GM23338 (cell line): ENCODE measurements around the gene SLC2A4RG. TPM values are rescaled to one million over a fixed set of nuclear protein-coding genes. Genes with fewer than 3 reads are reported as not detected.

ENCODE experiments used
- ATAC-seq: fragments of 200-7000 bp; cut with Tn5 transposase; 3 replicates; pipeline ENCODE4 v1.9.1; 2020
- DNase-seq: peaks from one replicate; pipeline ENCODE4 v3.0.0-alpha.2; 2015; ENCODE audit warnings: low spot score
- H2AFZ ChIP-seq: fragments of 200-600 bp; sonication (generic); 2 replicates; pipeline ENCODE4 v1.8.0; 2016; ENCODE audit warnings: antibody characterized with exemption, mild to moderate bottlenecking, moderate library complexity
- H3F3A ChIP-seq: fragments of 200-600 bp; sonication (generic); replicated peaks from 2 replicates; pipeline ENCODE4 v1.8.0; 2017; ENCODE audit warnings: antibody characterized with exemption, mixed run types, low read depth
- H3K27ac ChIP-seq: fragments of 200-600 bp; sonication (generic); 2 replicates; pipeline ENCODE4 v1.6.1; 2016; ENCODE audit warnings: low read depth
- H3K27me3 ChIP-seq: fragments of 200-600 bp; sonication (generic); 2 replicates; pipeline ENCODE4 v1.8.0; 2016; ENCODE audit warnings: mild to moderate bottlenecking, mixed run types, moderate library complexity; ENCODE audit not compliant: insufficient read depth
- H3K36me3 ChIP-seq: fragments of 200-600 bp; sonication (generic); 2 replicates; pipeline ENCODE4 v1.8.0; 2016; ENCODE audit warnings: mild to moderate bottlenecking; ENCODE audit not compliant: insufficient read depth
- H3K4me1 ChIP-seq: fragments of 200-600 bp; sonication (generic); 2 replicates; pipeline ENCODE4 v1.8.0; 2016; ENCODE audit warnings: mild to moderate bottlenecking, moderate library complexity; ENCODE audit not compliant: insufficient read depth
- H3K4me2 ChIP-seq: fragments of 200-600 bp; sonication (generic); 2 replicates; pipeline ENCODE4 v1.7.1; 2017; ENCODE audit warnings: mixed run types
- H3K4me3 ChIP-seq: fragments of 200-600 bp; sonication (generic); 2 replicates; pipeline ENCODE4 v1.6.1; 2016; ENCODE audit warnings: mixed run types
- H3K79me2 ChIP-seq: fragments of 200-600 bp; sonication (generic); replicated peaks from 2 replicates; pipeline ENCODE4 v1.8.0; 2017; ENCODE audit warnings: mild to moderate bottlenecking; ENCODE audit not compliant: insufficient read depth
- H3K9me2 ChIP-seq: fragments of 200-600 bp; sonication (generic); 2 replicates; pipeline ENCODE4 v1.8.0; 2017; ENCODE audit not compliant: insufficient read depth
- H4K20me1 ChIP-seq: fragments of 200-600 bp; sonication (generic); replicated peaks from 2 replicates; pipeline ENCODE4 v1.8.0; 2017; ENCODE audit warnings: mild to moderate bottlenecking; ENCODE audit not compliant: insufficient read depth
- H3K27ac Mint-ChIP-seq: 2 replicates; pipeline ENCODE4 v1.8.0; 2020; ENCODE audit warnings: inconsistent platforms, mild to moderate bottlenecking, moderate library complexity, mixed read lengths
- H3K27me3 Mint-ChIP-seq: 3 replicates; pipeline ENCODE4 v1.8.0; 2022; ENCODE audit warnings: low read depth, mild to moderate bottlenecking, moderate library complexity, mixed read lengths, inconsistent platforms; ENCODE audit not compliant: insufficient read depth, poor library complexity
- H3K36me3 Mint-ChIP-seq: 3 replicates; pipeline ENCODE4 v1.8.0; 2021; ENCODE audit warnings: low read depth, mild to moderate bottlenecking, inconsistent platforms, moderate library complexity, mixed read lengths
- H3K4me1 Mint-ChIP-seq: 3 replicates; pipeline ENCODE4 v1.8.0; 2020; ENCODE audit warnings: mild to moderate bottlenecking, inconsistent platforms, mixed read lengths
- H3K4me3 Mint-ChIP-seq: 3 replicates; pipeline ENCODE4 v1.8.0; 2021; ENCODE audit warnings: moderate library complexity, mild to moderate bottlenecking, inconsistent platforms, mixed read lengths
- H3K9me3 Mint-ChIP-seq: 3 replicates; pipeline ENCODE4 v1.8.0; 2020; ENCODE audit warnings: moderate library complexity, mild to moderate bottlenecking, inconsistent platforms, mixed read lengths
- CREB1 ChIP-seq: fragments of 250-450 bp; sonication (Bioruptor Pico); IDR thresholded peaks from 2 replicates; pipeline ENCODE4 v1.5.0; 2020; ENCODE audit warnings: low read depth, mild to moderate bottlenecking, moderate library complexity
- CTCF ChIP-seq, 2 experiments: fragments of 200-600 bp in 1 of 2; sonication (generic) in 1 of 2; conservative IDR thresholded peaks; 2 replicates each; pipeline versions ENCODE4 v1.5.1 to v1.6.1; 2016 to 2017; ENCODE audit warnings: antibody characterized with exemption in 2 of 2, low read depth in 2 of 2, mild to moderate bottlenecking in 2 of 2, moderate library complexity in 1 of 2
- EZH2phosphoT487 ChIP-seq: fragments of 200-600 bp; sonication (generic); IDR thresholded peaks from one replicate; pipeline ENCODE4 v1.8.1; 2018; ENCODE audit warnings: antibody characterized with exemption; ENCODE audit not compliant: unreplicated experiment
- JUNB ChIP-seq: IDR thresholded peaks from one replicate; pipeline ENCODE4 v1.6.1; 2016; ENCODE audit warnings: antibody characterized with exemption; ENCODE audit not compliant: unreplicated experiment
- NANOG ChIP-seq: IDR thresholded peaks from 2 replicates; pipeline ENCODE4 v1.6.1; 2016; ENCODE audit warnings: antibody characterized with exemption, borderline replicate concordance
- POLR2AphosphoS5 ChIP-seq: IDR thresholded peaks from 2 replicates; pipeline ENCODE4 v1.6.1; 2016; ENCODE audit warnings: antibody characterized with exemption, low read depth
- STAT1 ChIP-seq: IDR thresholded peaks from one replicate; pipeline ENCODE4 v1.6.1; 2016; ENCODE audit warnings: antibody characterized with exemption; ENCODE audit not compliant: unreplicated experiment
- ZNF331 ChIP-seq: fragments of 250-450 bp; sonication (Bioruptor Pico); IDR thresholded peaks from 2 replicates; pipeline ENCODE4 v1.5.0; 2020; ENCODE audit warnings: low read depth, mild to moderate bottlenecking, moderate library complexity
- polyA plus RNA-seq: library from polyadenylated mRNA; unstranded; fragments of >200 nt; fragmentation: Nextera tagmentation; extraction: Ambion mirVana; gene quantifications from 2 replicates; pipeline ENCODE4 v1.2.1, GENCODE V29; 2016
- total RNA-seq: library from RNA; depleted of rRNA; stranded (reverse); fragments of >200 nt; shearing (Covaris generic); gene quantifications from 2 replicates; pipeline ENCODE4 v1.2.3, GENCODE V29; 2014

SLC2A4RG gene
- total and polyA plus RNA-seq, 2 experiments from 2014 or later, result 22.8 to 42.0 TPM

GRCh38 chr20:63744574-63745423 lies 5.2 kb downstream of the SLC2A4RG start:
- H3K36me3 Mint-ChIP-seq, result peaks cover 8% of the 10 kb centered on the region
- Histone ChIP-seq H3K4me1 (peaks cover 7% of the 10 kb centered on the region; the same call in 1 of the 2 replicates), H3K79me2 (no peaks in the 10 kb centered on the region), H2AFZ (no peak overlapping the region), H3K27me3 (no peaks in the 10 kb centered on the region), H3K27ac (peak overlapping the region; percentile 59; the same call in 1 of the 2 replicates), H3F3A (peaks cover 15% of the 10 kb centered on the region; the same call in 1 of the 2 replicates), H4K20me1 (no peaks in the 10 kb centered on the region), H3K9me2 (no peaks in the 10 kb centered on the region), H3K4me3 (no peak overlapping the region), H3K36me3 (no peaks in the 10 kb centered on the region), H3K4me2 (no peak overlapping the region)
- no peak overlapping the region for H3K27ac Mint-ChIP-seq
- H3K4me3 Mint-ChIP-seq, result no peak overlapping the region
- H3K4me1 Mint-ChIP-seq, result no peaks in the 10 kb centered on the region; the same call in 2 of the 3 replicates
- ATAC-seq (no peak), DNase-seq (no peak)
- no peaks in the 10 kb centered on the region; the same call in 2 of the 3 replicates for H3K9me3 Mint-ChIP-seq
- peak; percentile 32; the same call in 1 of the 2 replicates for TF ChIP-seq POLR2AphosphoS5
- TF ChIP-seq JUNB, result no peak
- peaks cover 3% of the 10 kb centered on the region for H3K27me3 Mint-ChIP-seq

GRCh38 chr20:63745424-63745805 lies 5.8 kb downstream of the SLC2A4RG start:
- Histone ChIP-seq H3K9me2 (no peaks in the 10 kb centered on the region), H3K36me3 (no peaks in the 10 kb centered on the region), H3K4me2 (no peak overlapping the region), H3K27ac (no peak overlapping the region), H3K4me3 (no peak overlapping the region), H3K4me1 (peaks cover 7% of the 10 kb centered on the region; the same call in 1 of the 2 replicates), H4K20me1 (no peaks in the 10 kb centered on the region), H3K27me3 (no peaks in the 10 kb centered on the region), H3F3A (peaks cover 19% of the 10 kb centered on the region; the same call in 1 of the 2 replicates), H3K79me2 (no peaks in the 10 kb centered on the region), H2AFZ (no peak overlapping the region)
- DNase-seq (no peak), ATAC-seq (no peak)
- Mint-ChIP-seq H3K27ac (no peak overlapping the region), H3K9me3 (no peaks in the 10 kb centered on the region; the same call in 2 of the 3 replicates), H3K4me1 (no peaks in the 10 kb centered on the region; the same call in 2 of the 3 replicates), H3K36me3 (peaks cover 8% of the 10 kb centered on the region), H3K27me3 (peaks cover 3% of the 10 kb centered on the region), H3K4me3 (no peak overlapping the region)
- TF ChIP-seq NANOG (no peak), POLR2AphosphoS5 (no peak), CTCF (conservative IDR thresholded peaks at IDR 0.05; ENCODE audit: low read depth in 2 of 2) (no peak), STAT1 (no peak), ZNF331 (CRISPR knock-in tag) (no peak), CREB1 (CRISPR knock-in tag) (no peak), EZH2phosphoT487 (no peak)
